ENCODE results near the gene CEP20.
"Not testable (repeated sequence)": the region's sequence is repeated elsewhere in the genome, so short reads cannot be mapped to it uniquely, and the experiment has no call there.

The CEP20 gene

DNA sequence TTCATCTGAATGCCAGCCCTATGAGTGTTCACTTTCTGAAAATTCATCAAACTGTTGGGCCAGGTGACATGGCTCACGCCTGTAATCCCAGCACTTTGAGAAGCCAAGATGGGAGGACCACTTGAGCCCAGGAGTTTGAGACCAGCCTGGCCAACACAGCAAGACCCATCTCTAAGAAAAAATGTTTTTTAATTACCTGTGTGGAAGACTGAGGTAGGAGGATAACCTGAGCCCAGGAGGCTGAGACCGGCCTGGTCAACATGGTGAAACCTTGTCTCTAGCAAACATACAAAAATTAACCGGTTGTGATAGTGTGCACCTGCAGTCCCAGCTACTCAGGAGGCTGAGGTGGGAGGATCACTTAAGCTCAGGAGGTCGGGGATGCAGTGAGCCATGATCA lies 41.9 kb downstream of the CEP20 start:
- TF ChIP-seq, protein P1, sequence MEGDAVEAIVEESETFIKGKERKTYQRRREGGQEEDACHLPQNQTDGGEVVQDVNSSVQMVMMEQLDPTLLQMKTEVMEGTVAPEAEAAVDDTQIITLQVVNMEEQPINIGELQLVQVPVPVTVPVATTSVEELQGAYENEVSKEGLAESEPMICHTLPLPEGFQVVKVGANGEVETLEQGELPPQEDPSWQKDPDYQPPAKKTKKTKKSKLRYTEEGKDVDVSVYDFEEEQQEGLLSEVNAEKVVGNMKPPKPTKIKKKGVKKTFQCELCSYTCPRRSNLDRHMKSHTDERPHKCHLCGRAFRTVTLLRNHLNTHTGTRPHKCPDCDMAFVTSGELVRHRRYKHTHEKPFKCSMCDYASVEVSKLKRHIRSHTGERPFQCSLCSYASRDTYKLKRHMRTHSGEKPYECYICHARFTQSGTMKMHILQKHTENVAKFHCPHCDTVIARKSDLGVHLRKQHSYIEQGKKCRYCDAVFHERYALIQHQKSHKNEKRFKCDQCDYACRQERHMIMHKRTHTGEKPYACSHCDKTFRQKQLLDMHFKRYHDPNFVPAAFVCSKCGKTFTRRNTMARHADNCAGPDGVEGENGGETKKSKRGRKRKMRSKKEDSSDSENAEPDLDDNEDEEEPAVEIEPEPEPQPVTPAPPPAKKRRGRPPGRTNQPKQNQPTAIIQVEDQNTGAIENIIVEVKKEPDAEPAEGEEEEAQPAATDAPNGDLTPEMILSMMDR (IDR thresholded peaks at IDR 0.05; ENCODE audit: low read depth, low read length): no peak
- no peak overlapping the region for H3K4me3 ChIP-seq (replicated peaks in 1 of 2; ENCODE audit: low read depth in 2 of 2, low read length in 2 of 2)
- DNase-seq (ENCODE audit: low read depth in 2 of 2): no peak

DNA sequence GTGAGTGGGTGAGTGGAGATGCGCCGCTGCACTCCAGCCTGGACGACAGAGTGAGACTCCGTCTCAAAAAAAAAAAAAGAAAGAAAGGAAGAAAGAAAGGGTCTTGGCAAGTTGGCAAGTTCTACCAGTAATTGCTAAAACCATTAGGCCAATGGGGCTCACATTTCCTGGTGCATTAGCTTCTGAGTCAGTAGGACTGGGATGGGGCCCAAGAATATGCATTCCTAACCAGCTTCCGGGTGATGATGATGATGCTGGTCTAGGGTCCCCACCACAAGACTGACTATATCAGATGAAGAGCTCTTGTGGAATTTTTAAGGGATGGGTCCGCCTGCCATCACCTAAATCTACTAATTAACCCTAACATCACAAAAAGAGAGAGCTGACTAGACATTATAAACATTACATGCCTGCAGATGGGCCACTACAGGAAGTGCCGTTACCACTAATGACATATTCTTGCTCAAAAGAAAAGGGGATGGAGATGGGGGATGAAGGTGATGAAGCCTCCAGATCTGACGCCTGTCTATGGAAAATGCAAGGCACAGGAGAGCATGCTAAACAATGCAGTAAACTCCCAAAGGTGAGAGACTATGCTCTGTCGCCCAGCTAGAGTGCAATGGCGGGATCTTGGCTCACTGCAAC lies 44.6 kb downstream of the CEP20 start:
- DNase-seq (ENCODE audit: low read depth in 2 of 2): no peak
- TF ChIP-seq, protein P1 (IDR thresholded peaks at IDR 0.05; ENCODE audit: low read depth, low read length): no peak

GRCh38 chr16:15839204-15839603 lies 49.2 kb downstream of the CEP20 start:
- DNase-seq (ENCODE audit: low read depth in 2 of 2); H3K4me3 ChIP-seq (replicated peaks in 1 of 2; ENCODE audit: low read depth in 2 of 2, low read length in 2 of 2): not testable (repeated sequence)

More for the DNA sequence above, 44.6 kb downstream of the CEP20 start:
- H3K4me3 ChIP-seq (replicated peaks in 1 of 2; ENCODE audit: low read depth in 2 of 2, low read length in 2 of 2): no peak overlapping the region

GRCh38 chr16:15837761-15838160 lies 50.6 kb downstream of the CEP20 start:
- TF ChIP-seq, protein P1 (IDR thresholded peaks at IDR 0.05; ENCODE audit: low read depth, low read length): no peak
- no peak overlapping the region for H3K4me3 ChIP-seq (replicated peaks in 1 of 2; ENCODE audit: low read depth in 2 of 2, low read length in 2 of 2)
- DNase-seq (ENCODE audit: low read depth in 2 of 2): no peak

GRCh38 chr16:15836965-15837611 lies 51.3 kb downstream of the CEP20 start:
- no peak for DNase-seq (ENCODE audit: low read depth in 2 of 2)
- TF ChIP-seq, protein P1 (IDR thresholded peaks at IDR 0.05; ENCODE audit: low read depth, low read length): no peak

DNA sequence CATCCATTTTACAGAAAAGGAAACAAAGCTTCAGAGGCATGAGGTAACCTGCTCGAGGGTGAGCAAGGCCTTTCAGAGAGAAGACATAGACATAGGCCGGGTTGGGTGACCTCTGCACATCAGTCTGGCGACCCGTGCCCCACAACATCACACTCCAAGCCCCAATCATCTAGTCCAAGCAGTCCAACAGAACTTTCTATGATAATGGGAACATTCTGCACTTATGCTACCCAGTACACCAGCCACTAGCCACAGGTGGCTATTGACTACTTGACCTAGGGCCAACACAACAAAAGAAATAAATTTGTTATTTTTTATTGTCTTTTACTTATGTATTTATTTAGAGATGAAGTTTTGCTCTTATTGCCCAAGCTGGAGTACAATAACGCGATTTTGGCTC lies 52.3 kb downstream of the CEP20 start:
- TF ChIP-seq, protein P1 (IDR thresholded peaks at IDR 0.05; ENCODE audit: low read depth, low read length): no peak
- DNase-seq (ENCODE audit: low read depth in 2 of 2): no peak
- H3K4me3 ChIP-seq (replicated peaks in 1 of 2; ENCODE audit: low read depth in 2 of 2, low read length in 2 of 2): no peak overlapping the region

More at GRCh38 chr16:15836965-15837611, 51.3 kb downstream of the CEP20 start:
- H3K4me3 ChIP-seq (replicated peaks in 1 of 2; ENCODE audit: low read depth in 2 of 2, low read length in 2 of 2): no peak overlapping the region

DNA sequence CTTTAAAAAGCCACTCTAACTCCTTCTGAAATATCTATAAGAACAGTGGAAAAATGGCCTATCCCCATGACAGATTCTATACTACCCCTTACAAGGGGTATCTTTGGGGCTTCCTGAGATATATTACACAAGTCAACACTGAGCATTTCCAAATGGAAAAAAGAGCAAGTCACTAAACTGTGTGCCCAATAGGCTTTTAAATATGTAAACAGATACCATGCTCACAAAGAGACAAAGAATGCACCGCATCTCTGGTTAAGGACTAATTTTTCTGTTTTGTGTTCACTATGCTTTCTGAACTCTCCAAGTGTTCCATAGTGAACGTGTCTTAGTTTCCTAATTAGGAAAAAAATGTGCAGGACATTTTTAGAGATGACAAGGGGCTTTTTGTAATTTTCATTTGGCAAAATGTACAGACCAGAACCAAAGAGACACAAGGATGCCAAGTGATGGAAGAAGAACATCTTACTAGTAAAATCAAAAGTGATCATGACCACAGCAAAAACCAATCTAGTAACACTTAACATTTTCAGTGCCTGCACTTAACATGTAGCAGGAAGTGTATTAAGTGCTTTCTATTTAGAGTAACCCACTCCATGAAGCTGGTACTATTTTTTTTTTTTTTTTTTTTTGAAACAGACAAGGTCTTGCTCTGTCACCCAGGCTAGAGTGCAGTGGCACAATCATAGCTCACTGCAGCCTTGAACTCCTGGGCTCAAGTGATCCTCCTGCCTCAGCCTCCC lies 53.1 kb downstream of the CEP20 start:
- no peak overlapping the region for H3K4me3 ChIP-seq (replicated peaks in 1 of 2; ENCODE audit: low read depth in 2 of 2, low read length in 2 of 2)
- no peak for DNase-seq (ENCODE audit: low read depth in 2 of 2)
- TF ChIP-seq, protein P1 (IDR thresholded peaks at IDR 0.05; ENCODE audit: low read depth, low read length): no peak

Data from cardiac fibroblast (primary cell).